Suppressor macrophage treated with lipopolysaccharide for 1 hour (primary cell): Measurements from ENCODE around the gene TM9SF4.

Experiments
- DNase-seq, 3 donors: peaks; one replicate each; pipeline ENCODE4 v3.0.0-alpha.2; 2020 to 2022

Gene TM9SF4

DNA sequence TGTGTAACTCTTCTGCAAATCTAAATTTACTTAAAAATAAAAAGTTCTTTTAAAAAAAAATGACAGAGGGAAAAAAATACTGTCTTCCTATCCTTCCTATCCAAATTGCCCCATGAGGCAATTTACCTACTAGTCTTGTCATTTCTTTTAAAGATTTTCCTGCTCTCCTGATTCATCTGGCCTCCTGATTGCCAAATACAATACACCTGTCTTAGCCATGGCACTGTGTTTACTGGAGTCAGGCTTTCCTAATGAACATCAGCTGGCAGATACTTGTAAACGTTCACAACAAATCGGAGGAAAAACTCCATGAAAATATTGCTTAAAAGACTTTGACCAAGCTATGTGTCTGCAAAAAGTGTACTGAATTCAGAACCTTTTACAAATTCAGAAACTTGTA is 21.5 kb downstream of the TM9SF4 start:
- DNase-seq: no peak

DNA sequence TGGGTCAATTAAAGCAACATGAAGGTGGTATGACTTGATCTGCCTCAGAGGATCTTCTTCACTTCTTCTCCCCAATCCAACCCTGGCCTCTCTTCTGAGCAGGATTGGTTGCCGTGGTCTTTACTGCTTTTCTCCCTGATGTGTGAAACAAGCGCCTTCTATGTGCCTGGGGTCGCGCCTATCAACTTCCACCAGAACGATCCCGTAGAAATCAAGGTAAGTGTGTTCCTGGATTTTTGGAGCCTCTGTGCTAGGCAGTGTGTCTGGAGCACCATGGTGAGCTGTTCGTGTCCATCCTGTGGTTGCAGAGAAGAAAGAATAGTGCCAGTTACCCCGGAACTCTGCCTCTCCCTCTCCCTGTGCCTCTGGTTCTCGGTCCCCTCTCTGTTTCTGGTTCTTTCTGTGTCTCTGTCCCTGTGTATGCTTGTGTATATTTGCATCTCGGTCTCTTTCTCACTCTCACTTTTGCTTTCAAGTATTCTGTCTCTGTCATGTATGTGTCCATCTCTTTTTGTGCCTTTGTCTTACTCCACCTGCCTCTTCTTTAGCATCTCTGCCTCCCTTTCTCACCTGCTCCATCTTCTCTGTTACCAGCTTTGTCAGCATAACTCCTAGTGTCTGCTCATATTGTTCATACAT is 23.5 kb downstream of the TM9SF4 start:
- no peak for DNase-seq

DNA sequence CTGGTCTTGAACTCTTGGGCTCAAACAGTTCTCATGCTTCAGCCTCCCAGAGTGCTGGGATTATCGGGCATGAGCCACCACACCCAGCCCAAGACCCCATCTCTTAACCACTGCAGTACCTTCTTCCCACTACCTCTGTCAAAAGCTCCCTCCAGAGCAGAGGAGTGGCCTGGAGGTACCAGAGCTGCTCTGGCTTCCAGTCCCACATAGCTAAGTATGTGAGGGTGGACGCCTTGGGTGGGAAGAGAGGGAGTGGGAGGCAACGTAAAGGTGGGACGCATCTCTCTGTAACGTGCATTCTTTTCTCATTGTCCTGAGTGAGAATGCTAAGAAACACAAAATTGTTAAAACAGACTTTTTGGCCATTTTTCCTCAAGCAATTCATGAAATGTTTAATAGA is 24.5 kb downstream of the TM9SF4 start:
- no peak for DNase-seq

GRCh38 chr20:32135983-32136515 is 26.5 kb downstream of the TM9SF4 start:
- no peak for DNase-seq

DNA sequence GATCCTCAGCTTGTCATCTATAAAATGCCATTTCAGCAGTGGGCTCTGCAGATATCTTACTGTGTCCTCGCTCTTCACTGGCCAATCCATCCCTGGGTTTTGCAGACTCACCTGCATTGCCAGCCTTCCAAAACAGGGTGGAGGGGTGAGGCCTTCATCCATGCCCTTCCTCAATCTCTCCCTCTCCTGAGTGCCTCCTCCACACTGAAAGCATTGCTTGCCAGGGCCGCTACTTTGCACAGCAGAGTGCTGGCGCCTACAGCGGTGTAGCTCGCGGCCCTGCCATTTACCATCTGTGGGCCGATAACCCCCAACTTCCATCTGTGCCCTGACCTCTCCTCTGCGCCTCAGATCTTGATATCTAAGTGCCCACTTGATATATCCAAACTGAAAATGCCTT is 29.4 kb downstream of the TM9SF4 start:
- no peak for DNase-seq

DNA sequence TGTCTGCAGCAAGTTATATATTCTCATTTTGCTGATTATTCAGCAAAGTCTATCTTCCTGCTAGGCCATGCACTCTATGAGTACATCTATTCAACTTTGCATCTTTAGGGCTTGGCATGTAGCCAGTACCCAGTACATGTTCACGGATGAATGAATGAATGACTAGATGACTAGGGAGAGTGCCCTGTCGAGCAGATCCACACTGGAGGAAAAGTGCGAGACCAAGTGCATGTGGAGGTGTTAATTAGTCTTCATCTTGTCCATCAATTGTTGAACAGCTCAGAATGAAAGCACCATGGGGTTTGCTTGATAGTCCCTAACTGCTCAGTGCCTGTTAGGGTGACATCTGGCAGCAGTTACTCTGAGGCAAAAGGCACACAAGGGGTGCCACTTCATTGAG is 30.4 kb downstream of the TM9SF4 start:
- DNase-seq: no peak

DNA sequence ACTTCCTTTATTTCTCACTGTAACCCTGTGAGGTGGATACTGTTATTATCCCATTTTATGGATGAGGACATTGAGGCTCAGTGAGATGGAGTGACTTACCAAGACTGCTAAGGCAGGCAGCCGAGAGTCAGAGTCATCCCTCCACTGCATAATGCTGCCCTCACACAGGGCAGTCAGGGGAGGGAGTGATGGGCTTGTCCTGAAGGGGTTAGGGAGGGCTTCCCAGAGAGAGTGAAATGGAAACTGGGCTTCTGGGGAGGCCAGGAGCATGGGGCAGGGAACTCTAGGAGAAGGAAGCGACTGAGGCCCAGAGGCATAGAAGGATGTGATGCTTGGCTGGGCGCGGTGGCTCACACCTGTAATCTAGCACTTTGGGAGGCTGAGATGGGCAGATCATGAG is 31.1 kb downstream of the TM9SF4 start:
- DNase-seq: no peak

- no peak for DNase-seq
These were observed 32.0 kb downstream of the TM9SF4 start for GRCh38 chr20:32141465-32141980.

DNA sequence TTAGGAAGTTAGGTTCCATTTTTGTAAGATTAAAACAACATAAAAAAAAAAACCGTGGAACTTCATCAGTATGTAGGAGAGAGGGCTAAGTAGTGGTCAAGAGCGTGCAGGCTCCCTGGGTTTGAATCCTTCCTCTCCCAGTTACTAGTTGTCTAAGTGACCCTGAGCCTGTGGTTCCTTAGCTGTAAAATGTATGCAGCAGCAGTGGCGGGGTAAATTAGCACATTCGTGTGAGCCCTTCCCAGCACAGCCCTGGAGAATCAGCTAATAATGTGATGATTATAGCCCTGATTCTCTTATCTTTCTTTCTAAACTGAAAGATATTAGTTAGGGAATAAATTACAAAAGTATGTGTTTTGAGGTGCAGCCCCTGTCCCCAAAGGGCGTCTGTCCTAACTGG is 32.6 kb downstream of the TM9SF4 start:
- no peak for DNase-seq

- no peak for DNase-seq
These were observed 33.5 kb downstream of the TM9SF4 start for GRCh38 chr20:32142991-32143390.

DNA sequence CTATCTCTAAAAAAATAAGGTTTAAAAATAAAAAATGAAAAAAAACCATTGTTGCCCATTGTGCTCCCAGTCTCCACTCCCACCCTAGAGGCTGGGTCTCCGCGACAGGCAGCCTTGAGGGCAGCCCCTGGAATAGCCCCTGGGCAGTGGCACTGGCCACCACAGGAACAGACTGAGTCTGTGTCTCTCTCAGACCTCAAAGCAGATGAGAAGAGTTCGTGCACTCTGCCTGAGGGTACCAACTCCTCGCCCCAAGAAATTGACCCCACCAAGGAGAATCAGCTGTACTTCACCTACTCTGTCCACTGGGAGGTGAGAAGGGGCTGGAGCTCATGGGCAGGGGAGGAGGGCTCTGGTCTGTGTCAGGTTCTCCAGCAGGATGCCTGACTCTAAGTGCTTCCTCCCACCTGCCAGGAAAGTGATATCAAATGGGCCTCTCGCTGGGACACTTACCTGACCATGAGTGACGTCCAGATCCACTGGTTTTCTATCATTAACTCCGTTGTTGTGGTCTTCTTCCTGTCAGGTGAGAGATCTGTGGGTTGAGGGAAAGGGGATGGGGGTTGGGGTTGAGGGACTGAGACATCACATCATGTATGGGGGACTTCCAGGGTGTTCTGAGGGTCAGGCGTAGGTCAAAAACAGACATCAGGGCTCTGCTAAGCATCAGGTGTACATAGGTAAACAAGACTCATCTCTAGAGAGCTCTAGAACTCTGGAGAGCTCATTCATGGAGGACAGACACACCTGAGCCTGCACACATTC is 35.6 kb downstream of the TM9SF4 start:
- DNase-seq: no peak

GRCh38 chr20:32149566-32150170 is 40.2 kb downstream of the TM9SF4 start:
- DNase-seq: no peak

DNA sequence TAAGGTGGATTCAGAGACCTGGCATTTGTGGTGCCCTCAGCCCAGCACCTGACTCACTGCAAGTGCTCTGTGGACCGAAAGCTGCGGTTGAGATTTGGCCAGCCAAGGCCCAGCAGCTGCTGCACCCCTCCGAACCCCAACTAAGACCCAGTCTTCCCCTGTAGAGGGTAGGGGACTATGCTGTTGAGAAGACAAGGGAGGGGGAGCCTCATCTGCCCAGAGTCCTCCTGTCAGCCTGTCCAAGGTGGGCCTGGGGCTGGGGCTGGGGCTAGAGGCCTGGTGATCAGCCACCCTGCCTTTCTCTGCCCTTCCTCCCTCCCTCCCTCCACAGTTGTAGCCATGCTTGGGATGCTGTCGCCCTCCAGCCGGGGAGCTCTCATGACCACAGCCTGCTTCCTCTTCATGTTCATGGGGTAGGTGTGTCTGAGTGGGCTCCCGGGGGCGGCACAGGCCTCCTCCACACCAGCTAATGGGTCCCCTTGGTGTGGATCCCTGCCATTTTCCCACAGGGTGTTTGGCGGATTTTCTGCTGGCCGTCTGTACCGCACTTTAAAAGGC is 40.9 kb downstream of the TM9SF4 start:
- DNase-seq: no peak

DNA sequence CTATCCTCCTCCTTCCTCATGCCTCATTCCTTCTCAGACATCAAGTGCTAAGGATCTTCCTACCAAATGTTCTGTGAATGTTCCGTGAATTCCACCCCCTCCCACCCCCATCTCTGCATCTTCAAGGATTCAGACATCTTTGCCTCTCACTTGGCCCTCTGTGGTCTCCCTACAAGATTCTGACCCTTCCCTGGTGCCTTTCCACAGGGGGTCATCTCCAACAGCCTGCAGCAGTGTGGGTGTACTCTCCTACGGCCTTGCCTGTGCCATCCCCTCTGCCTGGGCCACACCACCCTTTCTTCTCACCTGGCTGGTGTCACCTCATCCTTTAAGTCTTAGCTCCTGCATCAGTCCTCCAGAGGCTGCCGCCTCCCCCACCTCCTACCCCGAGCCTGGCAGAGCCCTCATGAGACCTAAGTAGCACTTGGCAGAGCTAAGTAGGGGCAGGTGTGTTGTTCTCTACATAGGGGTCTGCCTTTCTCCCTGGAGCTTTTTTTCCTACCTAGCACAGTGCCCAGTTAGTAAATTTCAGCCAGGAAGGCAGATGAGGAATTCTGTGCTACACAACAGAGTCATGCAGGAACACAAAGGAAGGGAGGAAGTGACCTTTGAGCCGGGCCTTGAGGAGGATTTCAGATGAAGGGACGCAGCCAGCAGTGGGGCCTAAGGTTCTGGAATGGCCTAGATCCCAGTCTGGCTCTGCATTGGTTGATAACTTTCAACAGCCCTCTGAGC is 43.1 kb downstream of the TM9SF4 start:
- DNase-seq: no peak

- no peak for DNase-seq
These were observed 43.7 kb downstream of the TM9SF4 start for GRCh38 chr20:32153156-32153665.

GRCh38 chr20:32153771-32154170 is 44.3 kb downstream of the TM9SF4 start:
- DNase-seq: no peak

DNA sequence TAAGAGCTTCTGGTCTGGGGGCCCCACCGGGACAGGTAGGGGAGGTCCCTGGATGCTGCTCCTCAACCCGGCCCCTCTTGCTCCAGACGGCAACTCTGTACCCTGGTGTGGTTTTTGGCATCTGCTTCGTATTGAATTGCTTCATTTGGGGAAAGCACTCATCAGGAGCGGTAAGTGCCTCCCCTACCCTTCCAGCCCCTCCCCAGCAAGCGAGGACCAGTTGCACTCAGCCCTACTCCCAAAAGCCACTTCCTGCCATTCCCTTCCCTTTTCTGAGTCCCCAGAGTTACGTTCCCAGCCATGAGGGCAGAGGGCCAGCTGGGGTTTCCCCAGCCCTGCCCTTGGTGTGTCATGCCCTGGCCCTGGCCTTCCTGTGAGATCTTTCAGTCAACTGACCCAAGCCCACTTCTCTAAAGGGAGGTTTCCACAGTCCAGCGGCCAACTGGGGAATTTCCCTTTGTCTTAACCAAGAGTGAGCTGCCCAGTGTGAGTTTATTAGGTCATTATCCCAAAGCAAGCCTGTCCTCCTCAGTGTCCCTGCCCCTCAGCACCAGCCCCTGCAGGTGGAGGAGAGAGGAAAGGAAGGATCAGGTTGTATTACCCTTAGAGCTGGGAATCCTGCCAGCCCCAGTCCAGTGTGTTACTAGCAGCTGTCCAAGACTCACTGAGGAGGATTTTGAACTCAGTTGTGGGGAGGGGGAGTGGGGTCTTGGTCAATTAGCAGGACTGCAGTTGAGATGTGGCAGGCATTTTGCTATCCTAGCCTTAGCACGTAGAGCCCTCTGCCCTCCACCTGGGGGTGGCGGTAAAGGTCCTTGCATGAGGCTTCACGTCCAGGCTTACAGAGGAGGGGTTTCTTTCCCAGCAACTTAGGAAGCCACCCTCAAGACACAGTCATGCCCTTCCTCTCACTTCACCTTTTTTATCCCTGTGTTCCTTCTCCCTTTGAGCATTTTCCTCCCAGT is 45.8 kb downstream of the TM9SF4 start:
- DNase-seq: peak; percentile 98 to 99 (median 98)

GRCh38 chr20:32157611-32158010 is 48.1 kb downstream of the TM9SF4 start:
- DNase-seq: no peak

DNA sequence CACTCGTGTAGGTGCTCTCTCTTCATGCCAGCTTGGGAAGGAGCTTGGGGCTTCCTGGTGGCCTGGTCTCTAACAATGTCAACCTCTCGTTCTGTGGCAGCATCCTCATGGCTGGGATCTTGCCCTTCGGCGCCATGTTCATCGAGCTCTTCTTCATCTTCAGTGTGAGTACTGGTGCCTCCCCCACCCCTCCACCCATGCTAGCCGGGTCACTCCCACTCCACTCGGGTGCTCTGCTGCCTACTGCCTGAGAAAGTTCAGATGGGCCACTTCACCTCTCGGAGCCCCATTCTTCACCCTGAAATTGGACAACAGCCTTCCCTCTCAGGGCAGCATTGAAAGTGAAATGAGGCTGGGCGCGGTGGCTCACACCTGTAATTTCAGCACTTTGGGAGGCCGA is 48.8 kb downstream of the TM9SF4 start:
- no peak for DNase-seq

- DNase-seq: no peak
These were observed 49.6 kb downstream of the TM9SF4 start for GRCh38 chr20:32158943-32159660.
